Astrocyte of the cerebellum (primary cell): Measurements from ENCODE around the gene SYCP2.

Source experiments
- DNase-seq: peaks from one replicate; pipeline ENCODE4 v3.0.0-alpha.2; 2011; ENCODE audit warnings: low read depth
- H3K4me3 ChIP-seq: 2 replicates; pipeline ENCODE4 v1.5.1; 2011; ENCODE audit warnings: mild to moderate bottlenecking, low read depth, low read length, moderate library complexity
- CTCF ChIP-seq: IDR thresholded peaks from 2 replicates; pipeline ENCODE4 v1.5.1; 2012; ENCODE audit warnings: low read length, low read depth, moderate library complexity, mild to moderate bottlenecking; ENCODE audit errors: missing control alignments
- in situ Hi-C: cut with HindIII; loops from 2 replicates; pipeline ENCODE4 v1.10.0; 2017; ENCODE audit warnings: low sequenced_read_pairs

SYCP2 gene

GRCh38 chr20:59935457-59936185 is 2.2 kb upstream of the SYCP2 start:
- no peak for DNase-seq
- no peak for TF ChIP-seq CTCF
- H3K4me3 ChIP-seq: no peak overlapping the region
- in situ Hi-C loops: no loop called here

- in situ Hi-C loops: no loop called here
- DNase-seq: no peak
- peak; percentile 93 for TF ChIP-seq CTCF
- H3K4me3 ChIP-seq: peak overlapping the region; percentile 58
Observed at GRCh38 chr20:59933849-59934585, 580 bp upstream of the SYCP2 start.

- TF ChIP-seq CTCF: no peak
- in situ Hi-C loops: no loop called here
- H3K4me3 ChIP-seq: no peak overlapping the region
- no peak for DNase-seq
Observed at GRCh38 chr20:59932616-59933295, 681 bp downstream of the SYCP2 start.

GRCh38 chr20:59931511-59932312 is 1.7 kb downstream of the SYCP2 start:
- DNase-seq: no peak
- no peak overlapping the region for H3K4me3 ChIP-seq
- TF ChIP-seq CTCF: no peak
- in situ Hi-C loops: no loop called here

- no peak overlapping the region for H3K4me3 ChIP-seq
- in situ Hi-C loops: no loop called here
- TF ChIP-seq CTCF: no peak
- DNase-seq: no peak
Observed at GRCh38 chr20:59925899-59926298, 7.5 kb downstream of the SYCP2 start.

GRCh38 chr20:59925359-59925758 is 8.1 kb downstream of the SYCP2 start:
- in situ Hi-C loops: no loop called here
- DNase-seq: no peak
- no peak for TF ChIP-seq CTCF
- no peak overlapping the region for H3K4me3 ChIP-seq
